Hepatocyte (in vitro differentiated cells): Measurements from ENCODE around the gene LSM4.

Experiments used
- CTCF ChIP-seq: fragments of 200-600 bp; sonication (generic); IDR thresholded peaks from 2 replicates; pipeline ENCODE4 v1.5.1; 2016; ENCODE audit warnings: antibody characterized with exemption, mild to moderate bottlenecking; ENCODE audit not compliant: poor library complexity
- EZH2 ChIP-seq: fragments of 200-600 bp; sonication (generic); IDR thresholded peaks from 2 replicates; pipeline ENCODE4 v1.6.1; 2016; ENCODE audit warnings: antibody characterized with exemption, mild to moderate bottlenecking, borderline replicate concordance
- EZH2phosphoT487 ChIP-seq: fragments of 200-600 bp; sonication (generic); IDR thresholded peaks from one replicate; pipeline ENCODE4 v1.6.1; 2018; ENCODE audit warnings: antibody characterized with exemption, mild to moderate bottlenecking, low read depth, moderate library complexity; ENCODE audit not compliant: unreplicated experiment, severe bottlenecking

- TF ChIP-seq CTCF (no peak), EZH2 (no peak), EZH2phosphoT487 (no peak)
Observed at GRCh38 chr19:18320865-18321733, 1.8 kb downstream of the LSM4 start.
